Embryonic facial prominence (tissue), 1 donor: ENCODE measurements around the gene ETHE1.
A peak's percentile ranks its signal among the peaks of the same experiment; 100 is the strongest.
"Not testable (repeated sequence)": the region's sequence is repeated elsewhere in the genome, so short reads cannot be mapped to it uniquely, and the experiment has no call there.

Experiments used
- DNase-seq: peaks from one replicate; pipeline ENCODE4 v3.0.0-alpha.2; 2016; ENCODE audit errors: extremely low spot score

ETHE1 gene

DNA sequence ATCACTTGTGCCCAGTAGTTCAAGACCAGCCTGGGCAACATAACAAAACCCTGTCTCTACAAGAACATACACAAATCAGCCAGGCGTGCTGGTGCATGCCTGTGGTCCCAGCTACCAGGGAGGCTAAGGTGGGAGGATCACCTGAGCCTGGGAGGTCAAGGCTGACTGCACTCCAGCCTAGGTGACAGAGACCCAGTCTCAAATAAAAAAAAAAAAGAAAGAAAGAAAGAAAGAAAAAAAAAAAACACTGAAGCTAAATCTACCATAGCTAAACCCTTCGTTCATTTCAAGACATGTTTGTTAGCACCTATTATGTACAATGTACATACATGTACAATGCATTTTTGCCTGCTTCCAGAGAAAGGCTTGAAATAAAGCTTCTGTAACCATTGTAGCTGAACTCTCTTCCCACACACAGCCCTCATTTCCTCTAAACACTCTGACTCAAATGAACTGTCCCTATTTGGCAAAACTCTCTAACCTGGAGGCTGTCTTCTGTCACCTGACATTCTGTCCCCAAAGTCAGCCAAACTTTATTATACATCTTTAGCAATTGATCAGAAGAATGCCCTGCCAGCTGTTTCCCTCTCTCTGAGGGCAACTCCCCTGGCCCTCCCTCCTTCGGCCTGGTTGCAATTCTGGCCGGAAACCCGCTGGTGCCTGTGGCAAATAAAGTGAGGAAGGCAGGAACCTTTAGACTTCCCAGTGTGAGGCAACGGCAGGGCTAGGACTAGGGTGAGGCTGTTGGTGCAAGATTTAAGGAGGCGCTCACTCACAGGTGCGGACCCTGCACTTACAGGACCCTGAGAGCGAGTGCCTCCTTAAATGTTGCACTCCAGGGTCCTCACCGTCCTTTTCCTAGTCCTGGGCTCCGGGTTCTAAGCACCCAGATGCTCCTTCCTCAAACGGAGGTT, 1.8 kb downstream of the ETHE1 start:
- DNase-seq, result no peak

DNA sequence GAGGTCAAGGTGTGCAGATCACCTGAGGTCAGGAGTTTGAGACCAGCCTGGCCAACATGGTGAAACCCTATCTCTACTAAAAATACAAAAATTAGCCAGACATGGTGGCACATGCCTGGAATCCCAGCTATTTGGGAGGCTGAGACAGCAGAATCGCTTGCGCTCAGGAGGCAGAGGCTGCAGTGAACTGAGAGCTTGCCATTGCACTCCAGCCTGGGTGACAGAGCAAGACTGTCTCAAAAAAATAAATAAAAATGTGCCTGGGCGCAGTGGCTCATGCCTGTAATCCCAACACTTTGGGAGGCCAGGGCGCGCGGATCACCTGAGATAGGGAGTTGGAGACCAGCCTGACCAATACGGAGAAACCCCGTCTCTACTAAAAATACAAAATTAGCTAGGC, 3.3 kb downstream of the ETHE1 start:
- not testable (repeated sequence) for DNase-seq

DNA sequence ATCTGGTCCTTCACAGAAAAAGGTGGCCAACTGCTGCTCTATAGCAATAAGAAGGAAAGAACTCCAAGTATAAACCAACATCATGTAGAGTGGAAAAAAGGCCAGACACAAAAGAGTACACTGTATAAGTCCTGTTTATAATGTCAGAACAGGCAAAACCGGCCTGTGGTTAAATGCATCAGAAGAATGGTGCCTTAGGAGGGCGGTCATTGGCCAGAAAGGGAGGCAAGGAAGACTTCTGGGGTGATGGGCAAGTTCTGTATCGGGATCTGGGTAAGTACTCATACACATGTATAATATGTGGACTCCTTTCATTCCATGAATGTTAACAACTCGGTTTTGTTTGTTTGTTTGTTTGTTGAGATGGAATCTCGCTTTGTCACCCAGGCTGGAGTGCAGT, 4.1 kb downstream of the ETHE1 start:
- no peak for DNase-seq

DNA sequence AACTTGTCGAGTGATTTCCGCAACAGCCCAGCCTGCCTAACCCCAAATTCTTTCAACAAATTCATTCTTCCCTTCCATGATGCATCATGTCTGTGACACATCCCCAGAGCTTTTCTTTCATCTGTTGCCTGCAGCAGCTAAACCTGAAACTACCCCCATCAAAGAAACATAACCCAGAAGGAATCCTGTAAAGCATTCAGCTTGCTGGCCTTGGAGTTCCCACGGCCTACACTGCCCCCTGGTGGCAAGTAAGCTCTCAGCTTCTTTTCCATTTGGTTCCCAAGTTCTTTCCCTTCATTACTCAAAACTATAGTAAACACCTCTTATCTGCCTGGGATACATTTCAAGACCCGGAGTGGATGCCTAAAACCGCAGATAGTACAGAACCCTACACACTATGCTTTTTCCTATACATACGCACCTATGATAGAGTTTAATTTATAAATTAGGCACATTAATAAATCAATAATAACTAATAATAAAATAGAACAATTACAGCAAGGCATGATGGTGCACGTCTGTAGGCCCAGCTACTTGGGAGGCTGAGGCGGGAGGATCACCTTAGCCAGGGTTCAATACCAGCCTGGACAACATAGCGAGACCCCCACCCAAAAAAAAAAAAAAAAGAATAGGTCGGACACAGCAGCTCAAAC, 7.4 kb downstream of the ETHE1 start:
- peak; percentile 69 for DNase-seq

DNA sequence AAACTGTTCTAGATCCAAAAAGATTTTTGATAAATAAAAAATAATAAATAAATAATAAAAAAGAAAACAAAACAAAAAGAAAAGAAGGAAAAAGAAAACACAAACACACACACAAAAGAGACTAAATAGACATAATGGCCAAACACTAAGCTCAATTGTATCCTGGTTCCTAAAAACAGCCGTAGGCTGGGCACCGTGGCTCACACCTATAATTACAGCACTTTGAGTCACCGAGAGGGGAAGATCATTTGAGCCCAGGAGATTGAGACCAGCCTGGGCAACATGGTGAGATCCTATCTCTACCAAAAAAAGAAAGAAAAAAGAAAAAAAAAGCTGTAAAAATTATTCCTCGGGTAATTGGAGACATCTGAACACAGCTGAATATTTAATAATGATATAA, 8.9 kb downstream of the ETHE1 start:
- DNase-seq, result no peak

DNA sequence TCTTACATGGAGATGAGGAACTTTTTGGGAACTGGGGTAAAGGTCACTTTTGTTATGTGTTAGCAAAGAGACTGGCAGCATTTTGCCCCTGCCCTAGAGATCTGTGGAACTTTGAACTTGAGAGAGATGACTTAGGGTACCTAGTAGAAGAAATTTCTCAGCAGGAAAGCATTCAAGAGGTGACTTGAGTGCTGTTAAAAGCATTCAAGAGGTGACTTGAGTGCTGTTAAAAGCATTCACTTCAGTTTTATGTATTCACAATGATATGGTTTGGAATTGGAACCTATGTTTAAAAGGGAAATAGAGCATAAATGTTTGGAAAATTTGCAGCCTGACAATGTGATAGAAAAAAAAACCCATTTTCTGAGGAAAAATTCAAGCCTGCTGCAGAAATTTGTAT, 14.6 kb downstream of the ETHE1 start:
- not testable (repeated sequence) for DNase-seq

DNA sequence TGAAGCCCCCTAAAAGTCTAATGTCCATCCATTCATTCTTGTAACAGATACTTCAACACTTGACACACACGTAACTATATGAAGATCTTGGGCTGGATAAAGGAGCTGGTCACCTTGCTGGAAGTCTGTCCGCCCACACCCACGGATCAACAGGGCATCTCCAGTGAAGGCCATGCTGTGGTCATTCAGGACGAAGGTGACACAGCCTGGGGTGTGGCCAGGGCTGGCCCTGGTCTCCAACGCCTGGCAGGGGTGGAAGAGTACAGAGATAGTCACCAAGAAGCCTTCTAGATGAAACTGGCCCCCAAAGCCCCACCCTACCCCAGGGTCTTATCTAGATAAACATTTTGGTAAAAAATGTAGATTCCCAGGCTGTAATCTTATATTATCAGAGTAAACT, 15.7 kb downstream of the ETHE1 start:
- DNase-seq, result no peak

DNA sequence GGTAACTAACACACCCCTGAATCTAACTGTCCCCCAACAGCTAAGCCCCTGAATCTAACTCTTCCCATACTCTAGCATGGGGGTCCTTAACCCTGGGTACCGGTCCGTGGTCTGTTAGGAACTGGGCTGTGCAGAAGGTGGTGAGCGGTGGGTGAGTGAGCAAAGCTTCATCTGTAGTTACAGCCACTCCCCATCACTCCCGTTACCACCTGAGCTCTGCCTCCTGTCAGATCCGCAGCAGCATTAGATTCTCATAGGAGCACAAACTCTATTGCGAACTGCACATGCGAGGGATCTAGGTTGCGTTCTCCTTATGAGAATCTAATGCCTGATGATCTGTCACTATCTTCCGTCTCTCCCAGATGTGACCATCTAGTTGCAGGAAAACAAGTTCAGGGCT, 16.3 kb downstream of the ETHE1 start:
- DNase-seq, result no peak

DNA sequence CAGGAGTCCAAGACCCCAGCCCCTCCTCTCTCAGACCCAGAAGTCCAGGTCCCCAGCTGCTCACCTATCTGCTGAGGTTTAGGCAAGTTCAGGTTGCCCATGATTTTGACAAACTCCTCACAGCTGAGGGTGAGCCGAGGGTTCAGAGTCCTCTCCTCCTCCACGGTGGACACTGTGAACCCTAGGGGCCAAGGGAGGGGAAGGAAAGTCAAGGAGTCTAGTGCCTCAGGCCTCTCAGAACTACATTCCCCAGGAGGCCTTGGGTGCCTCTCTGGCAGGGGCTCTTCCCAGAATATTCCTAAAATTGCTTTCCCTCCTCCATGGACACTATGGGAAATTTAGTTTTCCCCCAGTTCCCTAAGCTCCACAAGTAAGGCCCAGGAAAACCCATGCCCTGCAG, 19.1 kb downstream of the ETHE1 start:
- DNase-seq, result no peak

DNA sequence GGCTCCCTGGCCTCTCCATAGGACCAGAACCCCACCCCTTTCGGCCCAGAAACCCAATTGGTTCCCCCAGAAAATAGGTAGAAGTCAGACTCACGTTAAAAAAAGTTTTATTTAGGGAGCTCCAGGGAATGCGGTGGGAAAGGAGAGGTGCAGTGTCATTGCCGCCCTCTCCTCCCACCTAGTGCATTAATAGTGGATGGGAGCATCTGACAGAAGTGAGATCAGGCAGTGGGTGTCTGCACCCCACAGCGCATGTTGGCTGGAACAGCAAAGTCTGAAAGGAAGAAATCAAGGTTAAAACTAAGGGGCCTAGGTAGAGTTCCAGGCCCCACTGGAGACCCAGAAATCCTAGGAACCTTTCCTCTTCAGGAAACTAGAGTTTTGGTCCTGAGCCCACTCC, 20.4 kb downstream of the ETHE1 start:
- no peak for DNase-seq

DNA sequence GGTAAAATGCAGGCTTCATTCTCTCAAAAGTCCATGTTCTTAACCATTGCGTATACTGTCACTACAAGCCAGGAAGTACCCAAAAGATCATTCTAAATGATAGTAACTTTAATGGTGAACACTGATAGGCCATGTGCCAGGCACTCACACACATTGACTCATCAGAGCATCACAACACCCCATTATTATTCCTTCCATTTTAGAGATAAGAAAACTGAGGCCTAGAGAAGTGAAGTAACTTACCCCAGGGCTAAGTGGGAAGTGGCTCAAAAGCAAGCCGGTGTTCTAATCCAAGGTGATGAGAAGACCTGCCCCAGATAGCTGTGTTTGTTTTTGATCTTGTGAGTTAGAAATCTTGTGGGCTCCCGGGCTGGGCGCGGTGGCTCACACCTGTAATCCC, 21.1 kb downstream of the ETHE1 start:
- no peak for DNase-seq

DNA sequence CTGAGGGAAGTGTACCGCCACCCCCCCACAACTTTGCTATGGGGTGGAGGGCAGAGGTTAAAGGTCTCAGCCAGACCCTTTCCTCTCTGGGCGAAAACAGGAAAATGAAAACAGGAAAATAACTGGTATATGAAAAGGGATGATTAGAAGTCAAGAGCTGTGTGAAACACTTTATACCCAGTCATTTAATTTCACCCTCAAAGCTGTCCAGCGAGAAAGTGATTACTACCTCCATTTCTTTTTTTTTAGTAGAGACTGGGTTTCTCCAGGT, 21.9 kb downstream of the ETHE1 start:
- no peak for DNase-seq

DNA sequence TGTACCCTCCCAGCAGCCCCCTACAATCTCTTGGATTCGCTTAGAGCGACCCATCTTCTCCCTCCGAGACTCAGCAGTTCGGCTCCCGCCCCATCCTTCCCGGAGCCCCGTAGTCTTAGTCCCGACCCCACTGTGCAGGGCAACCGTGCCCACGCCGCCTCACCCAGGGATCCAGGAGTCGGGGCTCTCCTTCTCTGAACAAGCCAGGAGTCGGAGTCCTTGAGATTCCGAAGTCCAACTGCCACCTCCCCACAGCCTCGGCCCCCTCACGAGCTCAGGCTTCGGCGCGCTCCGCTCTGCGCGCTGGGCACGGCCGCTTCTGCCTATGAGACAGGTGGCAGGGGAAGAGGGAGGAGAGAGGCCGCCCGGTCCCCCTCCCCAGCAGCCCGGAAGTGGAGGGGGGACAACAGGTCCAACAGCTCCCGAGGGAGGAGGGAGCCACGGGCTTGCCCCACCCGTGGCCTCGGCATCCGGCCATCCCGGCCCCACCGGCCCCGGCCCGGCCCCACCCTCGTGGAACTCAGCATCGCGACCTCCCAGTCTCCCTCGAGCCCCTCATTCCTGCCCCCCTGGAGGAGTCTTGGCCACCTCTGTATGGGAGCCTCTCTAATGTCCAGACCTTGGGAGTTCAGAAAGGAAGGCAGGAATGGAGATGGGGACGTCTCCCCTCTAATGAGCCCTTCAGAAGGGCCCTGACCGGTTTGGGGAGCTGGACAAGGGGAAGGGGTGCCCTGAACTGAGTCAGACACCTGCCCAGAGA, 22.4 kb downstream of the ETHE1 start, which contains the start of gene PHLDB3:
Gene PHLDB3, minus strand, starts transcription at position 321 of the 760 bp plus-strand sequence. CDS start 628 bp downstream, outside the sequence.
- DNase-seq, result no peak

DNA sequence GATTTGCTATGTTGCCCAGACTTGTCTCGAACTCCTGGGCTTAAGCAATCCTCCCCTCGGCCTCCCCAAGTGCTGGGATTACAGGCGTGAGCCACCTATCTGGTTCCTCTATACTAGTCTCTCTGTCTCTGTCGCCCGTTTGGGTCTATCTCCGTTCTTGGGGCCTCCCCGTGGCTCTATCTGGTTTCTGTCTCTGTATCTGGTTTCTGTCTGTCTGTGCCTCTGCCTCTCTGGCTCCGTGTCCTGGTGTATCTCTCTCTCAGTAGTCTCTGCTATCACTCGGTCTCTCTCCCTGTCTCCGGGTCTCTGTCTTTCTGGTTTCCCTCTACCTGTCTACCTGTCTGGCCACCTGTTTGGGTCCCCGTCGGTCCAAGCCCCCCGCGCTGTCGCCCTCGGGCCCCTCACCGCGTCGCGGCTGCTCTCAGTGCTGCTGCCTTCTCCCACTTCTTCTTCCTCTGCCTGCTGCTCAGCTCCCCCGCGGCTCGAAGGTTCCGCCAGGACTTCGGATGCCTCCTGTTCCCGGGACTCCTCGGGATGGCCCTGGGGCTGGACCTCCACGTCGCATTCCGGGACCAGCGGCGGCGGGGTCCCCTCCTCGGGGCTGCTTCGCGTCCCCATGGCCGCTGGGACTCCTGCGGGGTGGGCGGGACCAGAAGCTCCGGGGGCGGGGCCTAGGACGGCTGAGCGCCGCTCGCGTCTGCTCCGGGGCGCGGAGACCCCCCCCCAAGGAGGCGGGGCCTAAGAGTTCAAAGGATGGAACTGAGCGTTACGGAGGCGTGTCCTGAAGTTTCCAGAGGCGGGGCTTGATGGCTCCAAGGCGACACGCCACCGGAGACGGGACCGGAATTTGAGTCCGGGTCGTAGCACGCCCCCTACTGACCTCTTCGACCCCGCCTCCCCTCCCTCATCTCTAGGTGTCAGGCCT, 23.2 kb downstream of the ETHE1 start:
- DNase-seq, result peak; percentile 87

DNA sequence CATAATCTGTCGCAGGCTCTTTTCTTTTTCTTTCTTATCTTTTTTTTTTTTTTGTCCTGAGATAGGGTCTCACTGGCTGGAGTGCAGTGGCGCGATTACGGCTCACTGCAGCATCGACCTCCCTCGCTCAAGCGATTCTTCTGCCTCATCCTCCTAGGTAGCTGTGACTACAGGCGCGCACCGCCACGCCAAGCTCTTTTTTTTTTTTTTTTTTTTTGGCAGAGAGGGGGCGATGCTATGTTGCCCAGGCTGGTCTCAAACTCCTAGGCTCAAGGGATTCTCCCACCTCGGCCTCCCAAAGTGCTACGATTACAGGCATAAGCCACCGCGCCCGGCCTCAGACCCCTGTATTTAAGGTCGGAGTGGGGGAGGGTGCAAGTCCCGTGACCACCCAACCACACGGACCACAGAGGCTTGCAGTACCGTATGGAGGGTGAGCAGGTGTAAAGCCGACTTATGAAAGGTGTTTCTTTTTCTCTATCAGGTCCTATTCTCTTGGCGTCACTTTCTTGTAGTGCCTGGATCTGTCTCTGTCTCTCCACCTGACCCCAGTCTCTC, 24.5 kb downstream of the ETHE1 start:
- DNase-seq, result no peak

DNA sequence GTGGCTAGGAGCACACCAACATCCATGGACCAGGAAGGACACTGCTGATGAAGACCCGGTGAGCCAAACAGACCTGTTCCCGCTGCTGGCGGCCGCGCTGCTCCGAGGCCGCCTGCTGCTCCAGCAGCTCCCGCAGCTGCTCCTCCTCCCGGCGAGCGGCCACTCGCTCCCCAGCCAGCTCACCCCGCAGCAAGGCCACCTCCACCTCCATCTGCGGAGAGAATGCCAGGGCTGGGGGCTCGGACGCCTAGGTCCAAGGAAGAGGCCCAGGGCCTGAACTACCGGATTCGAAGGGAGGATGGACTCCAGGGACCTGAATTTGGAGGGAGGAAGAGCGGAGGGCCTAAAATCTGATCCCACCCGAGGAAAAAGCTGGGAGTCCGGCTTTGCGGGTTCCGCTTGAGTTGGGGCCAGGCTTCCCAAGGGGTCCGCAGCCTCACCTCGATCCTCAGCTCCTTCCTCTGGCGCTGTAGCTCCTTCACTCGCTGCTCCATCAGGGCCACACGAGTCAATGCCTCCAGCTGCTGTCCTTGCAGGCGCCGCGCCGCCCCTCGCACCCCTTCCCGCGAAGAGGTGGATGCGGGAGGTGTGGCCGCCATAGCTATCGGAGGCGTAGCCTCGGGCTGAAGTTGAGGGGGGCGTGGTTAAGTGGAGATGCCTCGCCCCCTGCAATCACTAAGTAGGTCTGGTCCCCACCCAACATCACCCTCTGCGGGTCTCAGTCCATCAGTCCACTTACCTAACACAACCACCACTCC, 25.2 kb downstream of the ETHE1 start:
- no peak for DNase-seq

DNA sequence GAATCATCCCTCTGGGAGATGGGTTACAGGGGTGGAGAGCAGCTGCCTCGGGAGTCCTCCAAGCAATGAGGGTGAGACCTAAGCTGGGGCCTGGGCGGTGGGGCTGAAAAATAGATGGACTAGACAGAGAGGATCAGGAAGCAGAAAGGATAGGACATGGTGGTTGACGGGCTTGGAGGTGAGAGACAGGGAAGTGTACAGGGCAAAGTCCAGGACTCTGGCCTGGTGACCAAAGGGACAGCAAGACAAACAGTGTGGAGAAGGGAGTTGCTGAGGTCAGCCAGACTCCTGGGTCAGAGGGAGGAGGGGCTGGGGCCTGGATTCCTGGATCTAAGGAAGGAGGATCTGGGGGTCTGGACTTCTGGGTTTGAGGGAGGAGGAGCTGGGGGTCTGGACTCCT, 28.0 kb downstream of the ETHE1 start:
- no peak for DNase-seq

DNA sequence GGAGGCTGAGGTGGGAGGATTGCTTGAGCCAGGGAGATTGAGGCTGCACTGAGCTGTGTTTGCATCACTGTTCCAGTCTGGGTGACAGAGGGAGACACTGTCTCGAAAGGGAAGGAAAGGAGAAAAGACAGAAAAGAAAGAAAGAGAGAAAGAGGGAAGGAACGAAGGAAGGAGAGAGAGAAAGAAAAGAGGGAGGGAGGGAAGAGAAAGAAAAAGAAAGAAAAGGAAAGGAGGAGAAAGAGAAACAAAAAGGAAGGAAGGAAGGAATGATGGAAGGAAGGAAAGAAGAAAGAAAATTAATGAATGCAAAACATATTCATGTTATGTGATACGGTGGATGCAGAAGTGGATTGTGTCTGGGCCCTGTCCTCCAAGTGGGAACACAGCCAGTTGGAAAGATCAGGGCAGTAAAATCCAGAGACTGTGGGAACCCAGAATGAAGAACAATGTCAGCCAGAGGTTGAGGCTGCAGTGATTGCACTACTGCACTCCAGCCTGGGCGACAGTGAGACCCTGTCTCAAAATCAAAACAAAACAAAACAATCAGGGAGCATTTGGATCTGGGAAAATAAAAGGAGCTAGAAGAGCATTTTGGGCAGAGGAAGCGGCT, 28.7 kb downstream of the ETHE1 start:
- DNase-seq, result no peak

DNA sequence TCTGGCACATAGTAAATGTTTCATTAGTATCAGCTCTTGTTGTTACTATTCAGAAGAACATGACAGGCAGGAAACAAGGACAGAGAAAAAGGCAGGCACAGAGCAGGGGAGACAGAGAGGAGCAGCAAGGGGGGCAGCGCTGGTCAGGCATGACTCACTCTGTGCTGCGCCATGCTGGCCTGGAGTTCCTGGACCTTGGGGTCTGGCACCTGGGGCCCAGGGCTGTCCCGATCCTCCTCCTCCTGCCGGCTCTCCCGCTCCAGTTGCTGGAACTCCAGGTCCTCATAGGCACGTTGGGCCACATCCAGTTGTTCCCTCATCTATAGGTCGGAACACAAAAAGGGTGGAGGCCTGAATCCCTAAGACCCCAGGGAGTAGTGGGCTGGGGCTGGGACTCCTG, 30.0 kb downstream of the ETHE1 start:
- no peak for DNase-seq

DNA sequence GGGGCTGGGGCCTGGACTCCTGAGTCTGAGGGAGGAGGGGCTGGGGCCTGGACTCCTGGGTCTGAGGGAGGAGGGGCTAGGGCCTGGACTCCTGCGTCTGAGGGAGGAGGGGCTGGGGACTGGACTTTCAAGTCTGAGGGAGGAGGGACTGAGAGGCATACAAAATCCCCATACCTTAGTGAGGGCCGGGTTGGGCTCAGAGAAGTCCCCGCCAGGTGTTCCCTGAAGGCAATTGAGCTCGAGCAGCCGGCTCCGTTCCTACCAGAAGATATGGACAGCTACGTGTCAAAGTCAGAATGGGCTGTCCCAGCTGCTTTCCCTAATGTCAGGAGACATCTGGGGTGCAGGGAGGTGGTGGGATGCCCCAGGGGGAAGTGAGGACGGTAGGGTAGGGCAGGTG, 31.9 kb downstream of the ETHE1 start:
- no peak for DNase-seq
